Gastroesophageal sphincter (tissue), 4 donors: Measurements from ENCODE around the gene NT5DC1. TPM values are rescaled to one million over a fixed set of nuclear protein-coding genes. Genes with fewer than 3 reads are reported as not detected.

Source experiments
- ATAC-seq: fragments of 150-250 bp; one replicate; pipeline ENCODE4 v1.9.1; 2016; ENCODE audit warnings: mild to moderate bottlenecking, moderate library complexity
- H3K27ac ChIP-seq, 4 donors: fragments of 200-600 bp; sonication (generic) in 3 of 4; 1 replicate in 3 of 4; 2 replicates in 1 of 4; pipeline ENCODE4 v1.5.1; 2016 to 2019
- H3K27me3 ChIP-seq: fragments of 200-600 bp; sonication (generic); one replicate; pipeline ENCODE4 v1.5.1; 2019
- H3K36me3 ChIP-seq, 2 donors: fragments of 200-600 bp; sonication (generic); one replicate each; pipeline ENCODE4 v1.5.1; 2019; ENCODE audit warnings: control low read depth in 1 of 2
- H3K4me1 ChIP-seq, 3 donors: fragments of 200-600 bp; sonication (generic); 1 replicate in 2 of 3; 2 replicates in 1 of 3; pipeline ENCODE4 v1.5.1; 2016 to 2019; ENCODE audit warnings: control low read depth in 2 of 3
- H3K4me3 ChIP-seq, 2 donors: fragments of 200-600 bp; sonication (generic); one replicate each; pipeline ENCODE4 v1.5.1; 2019; ENCODE audit warnings: mild to moderate bottlenecking in 1 of 2, moderate library complexity in 1 of 2
- H3K9me3 ChIP-seq, 3 donors: fragments of 200-600 bp; sonication (generic); one replicate each; pipeline ENCODE4 v1.5.1; 2017 to 2019; ENCODE audit warnings: control low read depth in 2 of 3
- EP300 ChIP-seq: sonication (generic); formaldehyde crosslinking; IDR thresholded peaks from one replicate; pipeline ENCODE4 v1.6.1; 2017; ENCODE audit warnings: antibody characterized with exemption, mild to moderate bottlenecking
- POLR2A ChIP-seq, 2 donors: fragments of 450-650 bp; IDR thresholded peaks; one replicate each; pipeline ENCODE4 v1.6.1; 2017; ENCODE audit warnings: antibody characterized with exemption in 2 of 2, mild to moderate bottlenecking in 2 of 2, moderate library complexity in 1 of 2
- POLR2AphosphoS5 ChIP-seq: sonication (generic); formaldehyde crosslinking; IDR thresholded peaks from one replicate; pipeline ENCODE4 v1.6.1; 2017; ENCODE audit warnings: antibody characterized with exemption
- WGBS, 2 donors: methylation state at CpG; one replicate each; pipeline ENCODE4 v1.1.5; 2018; ENCODE audit warnings: low coverage in 1 of 2; 5-methylcytosine and 5-hydroxymethylcytosine counted together
- total RNA-seq, 4 donors: library from RNA; depleted of rRNA; stranded (reverse); fragments of >200 nt; gene quantifications; one replicate each; pipeline ENCODE4 v1.1.0, GENCODE V29; 2016
- TF ChIP-seq, protein P1 (sequence below), 4 experiments: fragments of 200-600 bp in 2 of 4; fragments of 450-650 bp in 2 of 4; sonication (generic) in 1 of 4; IDR thresholded peaks; one replicate each; pipeline ENCODE4 v1.5.1; 2017 to 2019; ENCODE audit warnings: antibody characterized with exemption in 4 of 4, mild to moderate bottlenecking in 2 of 4, moderate library complexity in 2 of 4

Gene NT5DC1
- total RNA-seq, 4 donors from 2014 or later, result 7.1 to 17.4 (median 12.6) TPM

DNA sequence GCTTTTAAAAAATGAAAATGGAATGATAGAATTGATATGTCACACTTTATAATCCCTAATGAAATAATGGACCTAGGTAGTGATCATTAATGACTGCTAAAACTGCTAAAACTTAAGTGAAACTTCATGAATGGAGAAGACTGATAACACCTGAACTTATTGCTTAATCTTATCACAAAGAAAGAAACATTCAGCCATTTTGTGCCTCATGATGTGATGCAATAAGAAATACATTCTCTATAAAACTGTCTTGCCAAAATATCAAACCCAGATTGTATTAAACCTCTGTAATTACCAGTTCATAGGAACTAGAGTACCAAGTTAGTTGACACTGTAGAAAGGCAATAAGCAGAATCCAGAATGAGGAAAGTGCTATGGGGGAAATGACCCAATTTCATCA is 79.7 kb downstream of the NT5DC1 start:
- H3K36me3 ChIP-seq, result peaks cover 0 to 4% of the 10 kb centered on the region in 2 donors
- H3K27me3 ChIP-seq, result no peaks in the 10 kb centered on the region
- ATAC-seq, result no peak
- TF ChIP-seq, protein P1, sequence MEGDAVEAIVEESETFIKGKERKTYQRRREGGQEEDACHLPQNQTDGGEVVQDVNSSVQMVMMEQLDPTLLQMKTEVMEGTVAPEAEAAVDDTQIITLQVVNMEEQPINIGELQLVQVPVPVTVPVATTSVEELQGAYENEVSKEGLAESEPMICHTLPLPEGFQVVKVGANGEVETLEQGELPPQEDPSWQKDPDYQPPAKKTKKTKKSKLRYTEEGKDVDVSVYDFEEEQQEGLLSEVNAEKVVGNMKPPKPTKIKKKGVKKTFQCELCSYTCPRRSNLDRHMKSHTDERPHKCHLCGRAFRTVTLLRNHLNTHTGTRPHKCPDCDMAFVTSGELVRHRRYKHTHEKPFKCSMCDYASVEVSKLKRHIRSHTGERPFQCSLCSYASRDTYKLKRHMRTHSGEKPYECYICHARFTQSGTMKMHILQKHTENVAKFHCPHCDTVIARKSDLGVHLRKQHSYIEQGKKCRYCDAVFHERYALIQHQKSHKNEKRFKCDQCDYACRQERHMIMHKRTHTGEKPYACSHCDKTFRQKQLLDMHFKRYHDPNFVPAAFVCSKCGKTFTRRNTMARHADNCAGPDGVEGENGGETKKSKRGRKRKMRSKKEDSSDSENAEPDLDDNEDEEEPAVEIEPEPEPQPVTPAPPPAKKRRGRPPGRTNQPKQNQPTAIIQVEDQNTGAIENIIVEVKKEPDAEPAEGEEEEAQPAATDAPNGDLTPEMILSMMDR (IDR thresholded peaks at IDR 0.05), result no peak
- TF ChIP-seq EP300 (no peak), POLR2AphosphoS5 (no peak), POLR2A (IDR thresholded peaks at IDR 0.05) (no peak)
- H3K9me3 ChIP-seq, result peaks cover 0 to 2% (median 0%) of the 10 kb centered on the region in 3 donors
- no peak overlapping the region for H3K27ac ChIP-seq
- H3K4me3 ChIP-seq, result no peak overlapping the region
- H3K4me1 ChIP-seq, result no peaks in the 10 kb centered on the region

DNA sequence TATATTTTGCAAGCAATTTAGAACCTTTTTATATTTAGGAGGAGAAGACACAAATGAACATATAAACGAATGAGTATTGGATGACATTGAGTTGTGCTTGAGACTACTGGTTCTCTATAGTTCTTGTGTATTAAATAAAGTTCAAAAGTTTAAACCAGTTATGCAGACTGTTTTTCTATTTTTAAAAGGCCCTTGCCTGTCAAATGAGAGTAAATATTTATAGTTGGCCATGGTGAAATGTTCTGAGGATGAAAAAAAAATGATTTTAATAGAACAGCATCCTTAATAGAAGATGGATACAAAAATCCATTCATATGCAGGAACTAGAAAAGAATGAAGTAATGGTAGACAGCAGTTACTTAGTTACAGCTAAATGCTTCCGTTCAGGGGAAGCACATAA is 88.8 kb downstream of the NT5DC1 start:
- Histone ChIP-seq H3K36me3 (no peaks in the 10 kb centered on the region), H3K27ac (no peak overlapping the region), H3K4me1 (peaks cover 0 to 37% (median 0%) of the 10 kb centered on the region in 3 donors), H3K9me3 (no peaks in the 10 kb centered on the region), H3K27me3 (no peaks in the 10 kb centered on the region), H3K4me3 (no peak overlapping the region)
- no peak for ATAC-seq
- whole genome bisulfite sequencing, 2 donors, result 7 to 26% methylated on average over 2 of the region's 2 CpGs
- TF ChIP-seq POLR2A (IDR thresholded peaks at IDR 0.05) (no peak), POLR2AphosphoS5 (no peak)

DNA sequence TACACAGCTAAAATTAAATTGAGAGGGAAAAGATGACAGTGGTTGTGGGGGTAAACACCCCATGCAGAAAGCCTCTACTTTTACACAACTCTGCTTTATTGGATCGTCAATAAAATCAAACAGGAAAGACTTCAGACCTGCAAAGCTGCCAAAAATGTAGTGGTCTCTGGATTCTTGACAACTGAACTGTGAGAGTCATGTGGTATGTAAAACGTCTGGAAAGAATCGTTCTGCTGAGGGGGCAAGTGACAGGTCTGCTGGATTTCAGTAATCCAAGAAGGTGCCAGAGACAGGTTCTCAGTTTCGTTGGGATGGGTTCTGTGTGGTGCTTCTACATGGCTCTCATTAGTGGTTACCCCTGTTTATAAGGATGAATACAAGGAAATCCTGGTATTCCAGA is 89.9 kb downstream of the NT5DC1 start:
- H3K36me3 ChIP-seq, result no peaks in the 10 kb centered on the region
- no peak for ATAC-seq
- H3K27ac ChIP-seq, result no peak overlapping the region
- no peak for TF ChIP-seq EP300
- TF ChIP-seq POLR2A (IDR thresholded peaks at IDR 0.05), result no peak
- TF ChIP-seq POLR2AphosphoS5, result no peak
- TF ChIP-seq, protein P1 (IDR thresholded peaks at IDR 0.05), result no peak
- 43 to 80% methylated on average over 1 to 4 of the region's 4 CpGs for WGBS, 2 donors
- H3K4me3 ChIP-seq, result no peak overlapping the region
- H3K4me1 ChIP-seq, result peaks cover 0 to 37% (median 0%) of the 10 kb centered on the region in 3 donors
- H3K27me3 ChIP-seq, result no peaks in the 10 kb centered on the region
- H3K9me3 ChIP-seq, result no peaks in the 10 kb centered on the region

- WGBS, 2 donors, result 87 to 91% methylated on average over 2 of the region's 2 CpGs
- H3K4me3 ChIP-seq, result no peak overlapping the region
- no peaks in the 10 kb centered on the region for H3K36me3 ChIP-seq
- H3K4me1 ChIP-seq, result peaks cover 0 to 37% (median 0%) of the 10 kb centered on the region in 3 donors
- H3K27ac ChIP-seq, result no peak overlapping the region
- no peak for ATAC-seq
- no peaks in the 10 kb centered on the region for H3K9me3 ChIP-seq
- TF ChIP-seq POLR2A (IDR thresholded peaks at IDR 0.05), result no peak
- no peak for TF ChIP-seq EP300
- TF ChIP-seq, protein P1 (IDR thresholded peaks at IDR 0.05), result no peak
- TF ChIP-seq POLR2AphosphoS5, result no peak
- H3K27me3 ChIP-seq, result no peaks in the 10 kb centered on the region
These were observed 91.2 kb downstream of the NT5DC1 start for GRCh38 chr6:116191881-116192280.

DNA sequence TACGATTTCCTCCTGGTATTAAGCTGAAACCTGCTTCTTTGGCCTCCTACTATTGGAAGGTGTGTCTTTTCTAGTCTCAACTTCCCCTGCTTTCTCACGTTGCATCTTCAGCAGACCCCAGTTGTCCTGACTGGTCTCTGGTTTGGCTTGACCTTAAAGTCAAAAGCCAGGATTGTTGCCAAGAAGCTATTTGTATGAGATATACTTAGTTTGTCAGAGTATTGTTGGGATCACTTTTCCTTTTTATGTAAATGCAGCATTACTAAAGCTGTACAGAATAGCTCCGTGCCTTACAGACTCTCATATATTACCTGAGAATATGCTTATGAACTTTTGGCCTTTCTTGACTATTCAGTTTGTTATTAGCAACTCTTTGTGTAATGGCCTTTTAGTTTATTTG is 92.1 kb downstream of the NT5DC1 start:
- H3K36me3 ChIP-seq, result no peaks in the 10 kb centered on the region
- no peak for ATAC-seq
- no peaks in the 10 kb centered on the region for H3K9me3 ChIP-seq
- WGBS, 2 donors, result 44 to 60% methylated on average over 3 of the region's 3 CpGs
- no peaks in the 10 kb centered on the region for H3K27me3 ChIP-seq
- peaks cover 0 to 37% (median 0%) of the 10 kb centered on the region in 3 donors for H3K4me1 ChIP-seq
- no peak for TF ChIP-seq POLR2AphosphoS5
- no peak for TF ChIP-seq POLR2A (IDR thresholded peaks at IDR 0.05)
- TF ChIP-seq, protein P1 (IDR thresholded peaks at IDR 0.05), result no peak
- TF ChIP-seq EP300, result no peak
- no peak overlapping the region for H3K4me3 ChIP-seq
- no peak overlapping the region for H3K27ac ChIP-seq
